ENCODE measurements around the gene ATP5IF1. TPM values are rescaled to one million over a fixed set of nuclear protein-coding genes. Genes with fewer than 3 reads are reported as not detected.

The ATP5IF1 gene
- total RNA-seq, 1 experiment from 2014 or later, result 169 TPM

DNA sequence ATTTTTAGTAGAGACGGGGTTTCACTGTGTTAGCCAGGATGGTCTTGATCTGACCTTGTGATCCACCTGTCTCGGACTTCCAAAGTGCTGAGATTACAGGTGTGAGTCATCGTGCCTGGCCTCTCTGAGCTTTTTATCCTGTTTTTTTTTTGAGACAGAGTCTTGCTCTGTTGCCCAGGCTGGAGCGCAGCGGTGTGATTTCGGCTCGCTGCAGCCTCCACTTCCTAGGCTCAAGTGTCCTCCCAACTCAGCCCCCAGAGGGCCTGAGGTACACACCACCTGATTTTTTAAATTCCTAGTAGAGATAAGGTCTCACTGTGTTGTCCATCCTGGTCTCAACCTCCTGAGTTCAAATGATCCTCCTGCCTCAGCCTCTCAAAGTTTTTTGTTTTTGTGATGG, 43.8 kb downstream of the ATP5IF1 start:
- peaks cover 3 to 21% of the 10 kb centered on the region in 2 experiments; a peak in 3 of 4 replicates for H3K36me3 ChIP-seq (ENCODE audit: control insufficient read depth in 1 of 2, insufficient read depth in 2 of 2, low read length in 2 of 2)
- ChIA-PET CTCF (no interaction called here), POLR2A (interaction anchor here (1.4 kb wide), 2 partner anchors 14 to 31 kb away, joined by 4 to 5 read pairs; no protein-coding TSS in a partner anchor)

DNA sequence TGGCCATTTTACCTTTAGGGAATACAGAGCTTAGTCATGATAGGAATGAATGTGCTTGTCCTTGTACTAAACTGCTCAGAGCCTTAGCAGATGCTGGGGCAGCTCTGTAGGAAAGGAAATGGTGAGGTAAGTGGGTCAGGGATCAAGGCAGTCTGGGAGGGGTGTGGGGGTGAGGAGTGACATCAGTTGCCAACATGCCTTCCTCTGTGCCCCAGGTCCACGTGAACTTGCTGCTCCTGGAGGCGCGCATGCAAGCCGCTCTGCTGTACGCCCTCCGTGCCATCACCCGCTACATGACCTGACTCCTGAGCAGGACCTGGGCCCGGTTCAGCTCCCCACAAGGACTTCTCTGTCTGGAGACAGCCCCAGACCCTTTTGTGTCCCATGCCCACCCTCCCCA, 44.6 kb downstream of the ATP5IF1 start:
- Histone ChIP-seq H3K9me3 (ENCODE audit: control insufficient read depth in 1 of 2, insufficient read depth in 1 of 2, low read depth in 1 of 2, low read length in 2 of 2) (no peaks in the 10 kb centered on the region), H2AFZ (ENCODE audit: low read depth, low read length, poor library complexity, severe bottlenecking) (no peak overlapping the region), H4K20me1 (ENCODE audit: insufficient read depth) (no peaks in the 10 kb centered on the region), H3K79me2 (ENCODE audit: insufficient read depth, low read length) (no peaks in the 10 kb centered on the region), H3K4me1 (ENCODE audit: control insufficient read depth in 1 of 2, insufficient read depth in 2 of 2, low read length in 2 of 2) (no peaks in the 10 kb centered on the region), H3K27me3 (ENCODE audit: insufficient read depth, low read length) (no peaks in the 10 kb centered on the region), H3K36me3 (ENCODE audit: control insufficient read depth in 1 of 2, insufficient read depth in 2 of 2, low read length in 2 of 2) (peaks cover 0 to 17% of the 10 kb centered on the region in 2 experiments; a peak in 2 of 4 replicates), H3K27ac (ENCODE audit: low read depth, low read length) (no peak overlapping the region), H3K9ac (ENCODE audit: low read length) (no peak overlapping the region), H3K9me2 (ENCODE audit: insufficient read depth) (no peaks in the 10 kb centered on the region), H3K4me2 (ENCODE audit: low read length) (no peak overlapping the region), H3K4me3 (replicated peaks in 1 of 2; ENCODE audit: low read depth in 1 of 2, low read length in 2 of 2) (no peak overlapping the region)
- POLR2A ChIA-PET, result interaction anchor here (0.7 to 1.4 kb wide), 2 partner anchors 31 to 32 kb away, joined by 3 to 4 read pairs; no protein-coding TSS in a partner anchor
- TF ChIP-seq CBX3 (IDR thresholded peaks at IDR 0.05; ENCODE audit: low read depth) (no peak), ZNF274 (IDR thresholded peaks at IDR 0.05; ENCODE audit: low read depth, low read length) (no peak), EGR1 (IDR thresholded peaks at IDR 0.05; ENCODE audit: low read depth) (no peak), TCF7L2 (IDR thresholded peaks at IDR 0.05; ENCODE audit: borderline replicate concordance, extremely low read depth, insufficient read depth, insufficient read length) (no peak), FOSL1 (IDR thresholded peaks at IDR 0.05; ENCODE audit: low read depth) (no peak), SP1 (IDR thresholded peaks at IDR 0.05; ENCODE audit: low read depth) (no peak), ELF1 (IDR thresholded peaks at IDR 0.05; ENCODE audit: borderline replicate concordance, low read depth) (no peak), YY1 (IDR thresholded peaks at IDR 0.05; ENCODE audit: extremely low read depth, insufficient replicate concordance, low read depth, low read length) (no peak), SRF (IDR thresholded peaks at IDR 0.05; ENCODE audit: low read depth) (no peak), SIN3A (IDR thresholded peaks at IDR 0.05; ENCODE audit: low read depth) (no peak), RAD21 (IDR thresholded peaks at IDR 0.05; ENCODE audit: low read depth) (no peak)
- TF ChIP-seq, protein P1, sequence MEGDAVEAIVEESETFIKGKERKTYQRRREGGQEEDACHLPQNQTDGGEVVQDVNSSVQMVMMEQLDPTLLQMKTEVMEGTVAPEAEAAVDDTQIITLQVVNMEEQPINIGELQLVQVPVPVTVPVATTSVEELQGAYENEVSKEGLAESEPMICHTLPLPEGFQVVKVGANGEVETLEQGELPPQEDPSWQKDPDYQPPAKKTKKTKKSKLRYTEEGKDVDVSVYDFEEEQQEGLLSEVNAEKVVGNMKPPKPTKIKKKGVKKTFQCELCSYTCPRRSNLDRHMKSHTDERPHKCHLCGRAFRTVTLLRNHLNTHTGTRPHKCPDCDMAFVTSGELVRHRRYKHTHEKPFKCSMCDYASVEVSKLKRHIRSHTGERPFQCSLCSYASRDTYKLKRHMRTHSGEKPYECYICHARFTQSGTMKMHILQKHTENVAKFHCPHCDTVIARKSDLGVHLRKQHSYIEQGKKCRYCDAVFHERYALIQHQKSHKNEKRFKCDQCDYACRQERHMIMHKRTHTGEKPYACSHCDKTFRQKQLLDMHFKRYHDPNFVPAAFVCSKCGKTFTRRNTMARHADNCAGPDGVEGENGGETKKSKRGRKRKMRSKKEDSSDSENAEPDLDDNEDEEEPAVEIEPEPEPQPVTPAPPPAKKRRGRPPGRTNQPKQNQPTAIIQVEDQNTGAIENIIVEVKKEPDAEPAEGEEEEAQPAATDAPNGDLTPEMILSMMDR (IDR thresholded peaks at IDR 0.05 in 2 of 3, conservative IDR thresholded peaks at IDR 0.05 in 1 of 3; ENCODE audit: borderline replicate concordance in 1 of 3, insufficient read depth in 1 of 3, low read depth in 2 of 3, low read length in 2 of 3), result no peak
- TF ChIP-seq, protein P2, sequence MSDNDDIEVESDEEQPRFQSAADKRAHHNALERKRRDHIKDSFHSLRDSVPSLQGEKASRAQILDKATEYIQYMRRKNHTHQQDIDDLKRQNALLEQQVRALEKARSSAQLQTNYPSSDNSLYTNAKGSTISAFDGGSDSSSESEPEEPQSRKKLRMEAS (IDR thresholded peaks at IDR 0.05), result no peak
- TF ChIP-seq, protein P3, sequence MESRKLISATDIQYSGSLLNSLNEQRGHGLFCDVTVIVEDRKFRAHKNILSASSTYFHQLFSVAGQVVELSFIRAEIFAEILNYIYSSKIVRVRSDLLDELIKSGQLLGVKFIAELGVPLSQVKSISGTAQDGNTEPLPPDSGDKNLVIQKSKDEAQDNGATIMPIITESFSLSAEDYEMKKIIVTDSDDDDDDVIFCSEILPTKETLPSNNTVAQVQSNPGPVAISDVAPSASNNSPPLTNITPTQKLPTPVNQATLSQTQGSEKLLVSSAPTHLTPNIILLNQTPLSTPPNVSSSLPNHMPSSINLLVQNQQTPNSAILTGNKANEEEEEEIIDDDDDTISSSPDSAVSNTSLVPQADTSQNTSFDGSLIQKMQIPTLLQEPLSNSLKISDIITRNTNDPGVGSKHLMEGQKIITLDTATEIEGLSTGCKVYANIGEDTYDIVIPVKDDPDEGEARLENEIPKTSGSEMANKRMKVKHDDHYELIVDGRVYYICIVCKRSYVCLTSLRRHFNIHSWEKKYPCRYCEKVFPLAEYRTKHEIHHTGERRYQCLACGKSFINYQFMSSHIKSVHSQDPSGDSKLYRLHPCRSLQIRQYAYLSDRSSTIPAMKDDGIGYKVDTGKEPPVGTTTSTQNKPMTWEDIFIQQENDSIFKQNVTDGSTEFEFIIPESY (IDR thresholded peaks at IDR 0.05; ENCODE audit: extremely low read depth, insufficient replicate concordance, low read length), result no peak
- TF ChIP-seq, protein P4, sequence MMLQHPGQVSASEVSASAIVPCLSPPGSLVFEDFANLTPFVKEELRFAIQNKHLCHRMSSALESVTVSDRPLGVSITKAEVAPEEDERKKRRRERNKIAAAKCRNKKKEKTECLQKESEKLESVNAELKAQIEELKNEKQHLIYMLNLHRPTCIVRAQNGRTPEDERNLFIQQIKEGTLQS (IDR thresholded peaks at IDR 0.05), result no peak
- BruUV-seq (replicated peaks), result no TSS peak
- intact Hi-C loops (cut with micrococcal nuclease), result no loop called here
- RAD21 ChIA-PET (ENCODE audit: low non-redundant PET in 1 of 2, low total read pairs in 2 of 2, uncharacterized antibody in 2 of 2, unreplicated experiment in 2 of 2), result no interaction called here
- CTCF ChIA-PET, result no interaction called here
- DNase-seq (ENCODE audit: low read depth, low spot score) (no peak), ATAC-seq (no peak)

More for the DNA sequence above, 43.8 kb downstream of the ATP5IF1 start:
- no peak for ATAC-seq
- no TSS peak for BruUV-seq (replicated peaks)
- Histone ChIP-seq H4K20me1 (ENCODE audit: insufficient read depth) (no peaks in the 10 kb centered on the region), H3K9me3 (ENCODE audit: control insufficient read depth in 1 of 2, insufficient read depth in 1 of 2, low read depth in 1 of 2, low read length in 2 of 2) (no peaks in the 10 kb centered on the region), H2AFZ (ENCODE audit: low read depth, low read length, poor library complexity, severe bottlenecking) (no peak overlapping the region), H3K79me2 (ENCODE audit: insufficient read depth, low read length) (no peaks in the 10 kb centered on the region), H3K4me2 (ENCODE audit: low read length) (no peak overlapping the region), H3K4me3 (replicated peaks in 1 of 2; ENCODE audit: low read depth in 1 of 2, low read length in 2 of 2) (no peak overlapping the region), H3K9ac (ENCODE audit: low read length) (no peak overlapping the region), H3K4me1 (ENCODE audit: control insufficient read depth in 1 of 2, insufficient read depth in 2 of 2, low read length in 2 of 2) (no peaks in the 10 kb centered on the region), H3K27ac (ENCODE audit: low read depth, low read length) (no peak overlapping the region), H3K9me2 (ENCODE audit: insufficient read depth) (no peaks in the 10 kb centered on the region), H3K27me3 (ENCODE audit: insufficient read depth, low read length) (no peaks in the 10 kb centered on the region)
- no peak for DNase-seq (ENCODE audit: low read depth, low spot score)
- intact Hi-C loops (cut with micrococcal nuclease), result no loop called here
- no peak for TF ChIP-seq EZH2phosphoT487 (IDR thresholded peaks at IDR 0.05; ENCODE audit: borderline replicate concordance)
- RAD21 ChIA-PET (ENCODE audit: low non-redundant PET in 1 of 2, low total read pairs in 2 of 2, uncharacterized antibody in 2 of 2, unreplicated experiment in 2 of 2), result no interaction called here
